Fibroblast of lung (primary cell): ENCODE results near the gene STARD3.

Experiments
- EZH2 ChIP-seq: IDR thresholded peaks from 2 replicates; pipeline ENCODE4 v1.5.1; 2012; ENCODE audit warnings: low read length, control low read depth, mild to moderate bottlenecking; ENCODE audit errors: missing control alignments
- TF ChIP-seq, protein P1 (sequence below), 2 donors: IDR thresholded peaks in 1 of 2; conservative IDR thresholded peaks in 1 of 2; 1 replicate in 1 of 2; 2 replicates in 1 of 2; pipeline ENCODE4 v1.5.1; 2011 to 2012; ENCODE audit warnings: low read length in 2 of 2, control low read depth in 1 of 2, inconsistent platforms in 1 of 2, low read depth in 1 of 2, mild to moderate bottlenecking in 1 of 2

DNA sequence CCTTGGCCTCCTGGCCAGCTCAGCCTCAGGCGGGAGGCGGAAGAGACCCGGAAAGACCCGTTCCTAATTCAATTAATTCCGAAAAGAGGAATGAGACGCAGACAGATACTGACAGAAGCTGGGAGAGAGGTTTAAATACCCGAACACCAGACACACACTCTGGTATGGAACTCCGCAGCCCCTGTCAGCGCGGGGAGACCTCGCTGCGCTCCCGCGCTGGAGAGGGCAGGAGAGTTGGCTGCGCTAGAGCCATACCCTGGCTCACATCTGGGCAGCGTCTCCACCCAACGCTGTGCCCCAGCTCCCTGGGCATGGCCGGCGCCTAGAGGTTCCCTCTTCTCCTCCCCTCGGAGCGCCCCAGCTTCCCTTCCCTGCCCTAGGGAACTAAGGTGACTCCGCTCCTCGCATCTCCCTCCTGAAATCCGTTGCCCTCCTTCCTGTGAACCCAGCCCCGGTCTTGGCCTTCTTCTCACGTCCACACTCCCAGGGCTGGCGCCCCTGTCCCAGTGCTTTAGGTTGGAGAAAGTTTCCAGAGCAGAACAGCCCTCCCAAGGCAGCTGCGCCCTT lies 37.2 kb upstream of the STARD3 start:
- TF ChIP-seq EZH2, result no peak
- TF ChIP-seq, protein P1, sequence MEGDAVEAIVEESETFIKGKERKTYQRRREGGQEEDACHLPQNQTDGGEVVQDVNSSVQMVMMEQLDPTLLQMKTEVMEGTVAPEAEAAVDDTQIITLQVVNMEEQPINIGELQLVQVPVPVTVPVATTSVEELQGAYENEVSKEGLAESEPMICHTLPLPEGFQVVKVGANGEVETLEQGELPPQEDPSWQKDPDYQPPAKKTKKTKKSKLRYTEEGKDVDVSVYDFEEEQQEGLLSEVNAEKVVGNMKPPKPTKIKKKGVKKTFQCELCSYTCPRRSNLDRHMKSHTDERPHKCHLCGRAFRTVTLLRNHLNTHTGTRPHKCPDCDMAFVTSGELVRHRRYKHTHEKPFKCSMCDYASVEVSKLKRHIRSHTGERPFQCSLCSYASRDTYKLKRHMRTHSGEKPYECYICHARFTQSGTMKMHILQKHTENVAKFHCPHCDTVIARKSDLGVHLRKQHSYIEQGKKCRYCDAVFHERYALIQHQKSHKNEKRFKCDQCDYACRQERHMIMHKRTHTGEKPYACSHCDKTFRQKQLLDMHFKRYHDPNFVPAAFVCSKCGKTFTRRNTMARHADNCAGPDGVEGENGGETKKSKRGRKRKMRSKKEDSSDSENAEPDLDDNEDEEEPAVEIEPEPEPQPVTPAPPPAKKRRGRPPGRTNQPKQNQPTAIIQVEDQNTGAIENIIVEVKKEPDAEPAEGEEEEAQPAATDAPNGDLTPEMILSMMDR (conservative IDR thresholded peaks at IDR 0.05 in 1 of 2, IDR thresholded peaks at IDR 0.05 in 1 of 2; ENCODE audit: low read depth in 1 of 2, low read length in 2 of 2), result no peak
